ENCODE results near the gene ASNS. TPM values are rescaled to one million over a fixed set of nuclear protein-coding genes. Genes with fewer than 3 reads are reported as not detected.

ASNS gene
- total and polyA plus RNA-seq, 2 of the 8 experiments (the other 6 are each of a cell fraction or from before 2014, with no cell fraction given) = 32.2 to 150 TPM

DNA sequence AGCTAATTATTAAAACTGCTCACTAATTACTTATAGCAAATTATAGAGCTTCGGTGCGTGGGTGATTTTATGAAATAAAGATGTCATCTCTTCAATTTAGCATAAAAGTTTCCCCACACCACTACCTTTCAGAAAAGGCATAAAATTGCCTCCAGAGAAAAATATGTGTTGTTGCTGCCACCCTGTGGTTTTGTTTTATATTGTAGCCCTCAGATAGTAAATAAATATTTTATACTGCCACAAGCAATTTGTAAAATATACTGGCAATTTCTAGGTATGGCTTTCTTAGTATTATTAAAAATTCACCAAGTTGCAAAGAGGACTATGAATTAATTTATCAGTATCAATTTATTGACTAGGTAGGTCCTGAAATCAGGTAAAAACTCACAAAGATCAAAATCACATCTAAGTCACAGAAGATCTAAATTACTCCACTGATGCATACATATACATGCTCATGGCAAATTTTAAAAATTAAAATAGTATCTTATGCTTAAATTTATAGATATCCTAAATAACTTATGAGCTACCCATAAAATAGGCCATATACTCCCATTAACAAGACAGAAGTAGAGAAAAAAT, 26.5 kb downstream of the ASNS start:
- no peak overlapping the region for H3K14ac ChIP-seq (ENCODE audit: insufficient read length)
- H2BK120ac ChIP-seq (replicated peaks; ENCODE audit: low read depth, low read length) = no peak overlapping the region
- FAIRE-seq (no peak), DNase-seq (ENCODE audit: low read depth in 1 of 2, low spot score in 2 of 2) (no peak)
- H4K8ac ChIP-seq (ENCODE audit: extremely low read depth, insufficient read depth, low read length) = no peak overlapping the region
- no peaks in the 10 kb centered on the region for H3K27me3 ChIP-seq (replicated peaks in 1 of 4; ENCODE audit: control insufficient read depth in 3 of 4, extremely low read depth in 1 of 4, insufficient read depth in 3 of 4, low read length in 3 of 4)
- no peak overlapping the region for H3K4me3 ChIP-seq (ENCODE audit: extremely low read depth in 1 of 4, insufficient read depth in 2 of 4, low read depth in 3 of 4, low read length in 4 of 4)
- H2BK12ac ChIP-seq (ENCODE audit: low read depth, low read length) = no peak overlapping the region
- no peaks in the 10 kb centered on the region for H4K20me1 ChIP-seq (replicated peaks in 1 of 2; ENCODE audit: control insufficient read depth in 1 of 2, insufficient read depth in 2 of 2, low read length in 2 of 2)
- no peaks in the 10 kb centered on the region for H3K4me1 ChIP-seq (replicated peaks in 1 of 4; ENCODE audit: control insufficient read depth in 3 of 4, insufficient read depth in 4 of 4, low read length in 3 of 4)
- no peak overlapping the region for H2BK20ac ChIP-seq (ENCODE audit: low read length)
- no peak overlapping the region for H3K4ac ChIP-seq (replicated peaks; ENCODE audit: insufficient read length, low read depth, low read length)
- H3K18ac ChIP-seq (ENCODE audit: extremely low read depth, low read length) = no peak overlapping the region
- no peak overlapping the region for H2AK5ac ChIP-seq (ENCODE audit: low read depth, low read length)
- H3K56ac ChIP-seq (replicated peaks; ENCODE audit: insufficient read length, low read depth, low read length) = no peak overlapping the region
- TF ChIP-seq SIRT6 (IDR thresholded peaks at IDR 0.05; ENCODE audit: low read length) (no peak), RAD21 (IDR thresholded peaks at IDR 0.05 in 1 of 2, conservative IDR thresholded peaks at IDR 0.05 in 1 of 2; ENCODE audit: low read depth in 2 of 2, low read length in 2 of 2) (peak; percentile 59 to 64)
- TF ChIP-seq, protein P1, sequence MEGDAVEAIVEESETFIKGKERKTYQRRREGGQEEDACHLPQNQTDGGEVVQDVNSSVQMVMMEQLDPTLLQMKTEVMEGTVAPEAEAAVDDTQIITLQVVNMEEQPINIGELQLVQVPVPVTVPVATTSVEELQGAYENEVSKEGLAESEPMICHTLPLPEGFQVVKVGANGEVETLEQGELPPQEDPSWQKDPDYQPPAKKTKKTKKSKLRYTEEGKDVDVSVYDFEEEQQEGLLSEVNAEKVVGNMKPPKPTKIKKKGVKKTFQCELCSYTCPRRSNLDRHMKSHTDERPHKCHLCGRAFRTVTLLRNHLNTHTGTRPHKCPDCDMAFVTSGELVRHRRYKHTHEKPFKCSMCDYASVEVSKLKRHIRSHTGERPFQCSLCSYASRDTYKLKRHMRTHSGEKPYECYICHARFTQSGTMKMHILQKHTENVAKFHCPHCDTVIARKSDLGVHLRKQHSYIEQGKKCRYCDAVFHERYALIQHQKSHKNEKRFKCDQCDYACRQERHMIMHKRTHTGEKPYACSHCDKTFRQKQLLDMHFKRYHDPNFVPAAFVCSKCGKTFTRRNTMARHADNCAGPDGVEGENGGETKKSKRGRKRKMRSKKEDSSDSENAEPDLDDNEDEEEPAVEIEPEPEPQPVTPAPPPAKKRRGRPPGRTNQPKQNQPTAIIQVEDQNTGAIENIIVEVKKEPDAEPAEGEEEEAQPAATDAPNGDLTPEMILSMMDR (IDR thresholded peaks at IDR 0.05; ENCODE audit: control extremely low read depth in 1 of 3, insufficient read depth in 1 of 3, low read depth in 1 of 3, low read length in 3 of 3) = peak in 2 of 3 experiments; percentile 4 to 18; a peak in 2 of 4 replicates
- CTCF ChIA-PET (ENCODE audit: partially characterized antibody) = interaction anchor here (0.5 to 4.6 kb wide), 22 partner anchors 8 to 819 kb away, joined by 3 to 28 read pairs (median 4); partner anchors contain the start of gene SDHAF3
- H3K36me3 ChIP-seq (ENCODE audit: control insufficient read depth in 2 of 4, insufficient read depth in 4 of 4, low read length in 3 of 4) = no peaks in the 10 kb centered on the region
- no peak overlapping the region for H4K91ac ChIP-seq (replicated peaks; ENCODE audit: insufficient read length, low read length)
- H3K23ac ChIP-seq (ENCODE audit: insufficient read length) = no peak overlapping the region
- 80% methylated on average over 2 of the region's 2 CpGs; no CpG with 5 or more reads in 1 of the 2 experiments for WGBS, 2 experiments (ENCODE audit: extremely low coverage in 1 of 2, insufficient coverage in 1 of 2, insufficient read length in 1 of 2, insufficient replicate concordance in 2 of 2, low coverage in 1 of 2, low lambda C conversion rate in 2 of 2, missing lambda C conversion rate in 1 of 2)
- POLR2A ChIA-PET (ENCODE audit: partially characterized antibody) = interaction anchor here (1.2 kb wide), 1 partner anchor 8 kb away, joined by 3 read pairs; no protein-coding TSS in a partner anchor
- H3K79me1 ChIP-seq (ENCODE audit: low read depth, low read length) = no peaks in the 10 kb centered on the region
- H3K23me2 ChIP-seq (ENCODE audit: low read depth, low read length) = no peaks in the 10 kb centered on the region
- H2AFZ ChIP-seq (ENCODE audit: low read length) = no peak overlapping the region
- no peak overlapping the region for H3K9ac ChIP-seq (replicated peaks in 1 of 4; ENCODE audit: extremely low read depth in 1 of 4, low read depth in 3 of 4, low read length in 3 of 4)
- no peak overlapping the region for H4K5ac ChIP-seq (ENCODE audit: insufficient read length, low read depth, low read length)
- H2BK5ac ChIP-seq (ENCODE audit: low read depth, low read length) = no peak overlapping the region
- H3K79me2 ChIP-seq (ENCODE audit: control insufficient read depth in 1 of 2, insufficient read depth in 2 of 2, low read length in 2 of 2) = no peaks in the 10 kb centered on the region
- no peak overlapping the region for H3K4me2 ChIP-seq (ENCODE audit: insufficient read depth in 1 of 2, low read depth in 2 of 2, low read length in 2 of 2)
- no peak overlapping the region for H3K27ac ChIP-seq (ENCODE audit: low read depth, low read length)
- H3K9me3 ChIP-seq (ENCODE audit: insufficient read depth in 2 of 2, low read depth in 1 of 2, low read length in 1 of 2) = peaks cover 15 to 16% of the 10 kb centered on the region in 2 experiments; a peak in 3 of 4 replicates
- no peak overlapping the region for H2BK15ac ChIP-seq (ENCODE audit: low read length)
